Neuronal stem cell (in vitro differentiated cells): ENCODE results near the gene FAM219A. TPM values are rescaled to one million over a fixed set of nuclear protein-coding genes. Genes with fewer than 3 reads are reported as not detected.

ENCODE experiments used
- small RNA-seq: library from polyadenylated mRNA; stranded (forward); fragments of <200 nt; extraction: miRNeasy Mini kit (QIAGEN cat#:217004); gene quantifications from one replicate; pipeline ENCODE3, GENCODE V24; 2013; ENCODE audit not compliant: insufficient read depth

FAM219A gene

Small RNA genes lying within 50 kb of the gene (small RNA-seq; reads per million reads assigned to genes)
- not detected for gene RF00019
- not detected for gene RN7SKP24
